GM10266 (cell line): ENCODE data around the gene ZBTB24.

Experiments used
- DNase-seq: peaks from one replicate; pipeline ENCODE4 v3.0.0; 2012; ENCODE audit errors: extremely low spot score
- TF ChIP-seq, protein P1 (sequence below): IDR thresholded peaks from 2 replicates; pipeline ENCODE4 v1.5.1; 2012; ENCODE audit warnings: mild to moderate bottlenecking, low read depth; ENCODE audit not compliant: control insufficient read depth, insufficient read depth; ENCODE audit errors: missing control alignments

ZBTB24 gene

DNA sequence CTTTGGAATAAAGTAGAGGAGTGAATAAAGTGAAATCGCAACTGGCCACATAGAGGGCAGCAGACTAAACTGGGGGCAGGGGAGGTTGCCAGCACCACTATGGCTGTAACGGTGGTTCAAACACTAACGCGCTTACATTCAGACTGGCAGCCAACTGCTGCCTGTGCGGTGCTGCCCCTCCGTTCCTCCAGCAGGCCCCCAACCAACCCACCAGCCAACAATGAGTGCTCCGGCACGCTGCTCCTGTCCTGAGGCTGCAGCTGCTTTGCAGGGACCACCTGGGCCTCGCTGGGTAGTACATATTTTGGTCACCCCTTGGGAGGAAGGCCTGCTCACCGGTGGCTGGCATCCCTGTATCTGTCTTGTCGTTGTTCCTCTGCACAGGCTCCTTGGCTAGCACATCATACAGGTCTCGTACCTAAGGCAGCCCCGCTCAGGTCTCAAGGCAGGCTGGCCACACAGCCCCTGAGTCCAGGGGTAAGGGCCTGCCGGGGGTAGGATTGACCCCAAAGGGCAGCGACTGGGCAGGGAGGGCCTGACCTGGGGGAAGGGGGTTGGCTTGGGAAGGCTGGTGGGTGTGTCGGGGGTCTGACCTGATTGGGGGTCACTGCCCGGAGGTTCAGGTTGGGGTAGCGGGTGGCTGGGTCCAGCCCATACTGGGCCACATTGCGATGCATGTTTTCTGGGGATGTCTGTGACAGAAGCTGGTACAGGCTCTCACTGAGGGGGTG, 33.8 kb downstream of the ZBTB24 start:
- TF ChIP-seq, protein P1, sequence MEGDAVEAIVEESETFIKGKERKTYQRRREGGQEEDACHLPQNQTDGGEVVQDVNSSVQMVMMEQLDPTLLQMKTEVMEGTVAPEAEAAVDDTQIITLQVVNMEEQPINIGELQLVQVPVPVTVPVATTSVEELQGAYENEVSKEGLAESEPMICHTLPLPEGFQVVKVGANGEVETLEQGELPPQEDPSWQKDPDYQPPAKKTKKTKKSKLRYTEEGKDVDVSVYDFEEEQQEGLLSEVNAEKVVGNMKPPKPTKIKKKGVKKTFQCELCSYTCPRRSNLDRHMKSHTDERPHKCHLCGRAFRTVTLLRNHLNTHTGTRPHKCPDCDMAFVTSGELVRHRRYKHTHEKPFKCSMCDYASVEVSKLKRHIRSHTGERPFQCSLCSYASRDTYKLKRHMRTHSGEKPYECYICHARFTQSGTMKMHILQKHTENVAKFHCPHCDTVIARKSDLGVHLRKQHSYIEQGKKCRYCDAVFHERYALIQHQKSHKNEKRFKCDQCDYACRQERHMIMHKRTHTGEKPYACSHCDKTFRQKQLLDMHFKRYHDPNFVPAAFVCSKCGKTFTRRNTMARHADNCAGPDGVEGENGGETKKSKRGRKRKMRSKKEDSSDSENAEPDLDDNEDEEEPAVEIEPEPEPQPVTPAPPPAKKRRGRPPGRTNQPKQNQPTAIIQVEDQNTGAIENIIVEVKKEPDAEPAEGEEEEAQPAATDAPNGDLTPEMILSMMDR = no peak
- DNase-seq = no peak

DNA sequence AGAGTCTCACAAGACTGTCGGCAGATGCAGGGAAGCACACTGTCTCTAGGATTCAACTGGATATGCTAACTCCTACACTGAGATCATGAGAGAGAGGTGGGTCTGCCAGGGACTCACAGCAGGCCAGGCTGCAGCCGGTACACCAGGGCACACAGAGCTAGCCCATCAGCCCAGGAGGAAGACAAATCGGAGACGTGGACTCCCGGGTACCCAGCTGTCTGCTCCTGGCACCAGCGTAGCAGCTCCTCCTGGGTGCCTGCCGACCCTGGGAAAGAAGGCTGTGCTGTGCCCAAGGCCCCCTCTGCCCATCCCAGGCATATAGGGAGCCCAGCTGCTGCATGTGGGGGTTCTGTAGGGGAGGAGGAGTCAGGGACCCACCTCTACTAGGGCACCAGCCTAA, 34.4 kb downstream of the ZBTB24 start:
- TF ChIP-seq, protein P1 = no peak
- DNase-seq = no peak

DNA sequence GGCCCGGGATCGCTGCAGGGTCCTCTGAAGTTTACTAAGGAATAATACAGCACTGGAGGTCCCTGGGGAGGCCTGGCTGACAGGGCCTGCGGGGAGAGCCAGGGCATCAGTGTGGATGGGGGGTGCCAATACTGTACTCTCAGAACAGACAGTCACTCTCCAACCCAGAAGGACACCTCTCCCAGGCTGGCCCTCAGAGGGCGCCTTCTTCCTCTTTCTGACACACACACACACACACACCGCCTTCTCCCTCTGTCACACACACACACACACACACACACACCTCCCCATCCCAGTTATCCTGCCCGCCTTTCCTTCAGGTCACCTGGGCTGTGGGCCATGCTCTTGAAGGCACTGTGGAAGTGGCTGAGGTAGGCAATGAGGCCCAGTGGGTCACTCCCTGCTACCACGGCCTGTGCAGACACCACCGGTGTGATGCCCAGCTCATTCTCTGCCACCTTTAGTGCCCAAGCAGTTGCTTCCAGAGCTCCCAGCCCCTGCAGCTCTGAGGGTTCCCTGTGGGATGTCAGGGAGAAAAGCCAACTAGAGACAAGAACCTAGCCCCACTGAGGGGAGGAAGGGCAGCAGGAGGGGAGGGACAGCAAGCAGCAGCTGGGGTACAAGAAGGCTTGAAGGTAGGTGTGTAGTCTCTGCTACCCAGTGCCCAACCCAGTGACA, 35.0 kb downstream of the ZBTB24 start:
- DNase-seq = no peak
- TF ChIP-seq, protein P1 = no peak

DNA sequence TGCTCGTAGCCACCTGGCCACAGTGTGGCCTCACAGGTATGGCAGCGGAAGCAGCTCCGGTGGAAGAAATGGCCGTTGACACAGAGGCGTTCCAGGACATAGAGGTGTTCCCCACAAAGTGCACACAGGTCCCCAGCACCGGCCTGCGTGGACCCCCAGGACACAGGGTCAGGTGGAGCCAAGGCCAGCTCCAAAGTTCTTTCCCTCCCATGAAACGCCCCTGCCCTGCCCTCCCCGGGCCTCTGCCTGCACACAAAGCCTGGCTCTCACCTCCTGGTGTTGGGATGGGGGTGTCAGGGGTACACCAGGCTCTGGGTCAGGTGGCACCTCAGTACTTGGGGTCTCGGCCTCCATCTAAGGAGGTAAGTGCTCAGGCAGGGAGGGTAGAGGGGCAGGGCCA, 35.9 kb downstream of the ZBTB24 start:
- TF ChIP-seq, protein P1 = no peak
- no peak for DNase-seq

DNA sequence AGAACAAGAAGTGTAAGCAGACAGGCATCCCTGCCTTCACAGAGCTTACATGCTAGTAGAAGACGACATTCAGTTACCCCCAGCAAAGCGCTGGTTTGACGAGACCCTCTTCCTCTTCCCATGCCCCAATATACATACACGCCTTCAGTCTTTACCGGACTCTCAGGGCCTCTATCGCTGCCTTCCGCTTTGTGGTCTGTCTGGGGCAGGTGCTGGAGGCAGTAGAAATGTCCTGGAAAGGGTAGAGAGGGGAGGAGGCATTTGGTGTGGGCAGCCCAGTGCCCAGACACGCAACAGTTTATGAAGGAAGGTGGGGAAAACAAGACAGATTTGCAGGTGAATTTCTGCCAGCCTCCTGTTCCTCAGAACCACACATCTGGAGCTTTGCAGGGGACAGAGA, 36.5 kb downstream of the ZBTB24 start:
- no peak for DNase-seq
- TF ChIP-seq, protein P1 = no peak

DNA sequence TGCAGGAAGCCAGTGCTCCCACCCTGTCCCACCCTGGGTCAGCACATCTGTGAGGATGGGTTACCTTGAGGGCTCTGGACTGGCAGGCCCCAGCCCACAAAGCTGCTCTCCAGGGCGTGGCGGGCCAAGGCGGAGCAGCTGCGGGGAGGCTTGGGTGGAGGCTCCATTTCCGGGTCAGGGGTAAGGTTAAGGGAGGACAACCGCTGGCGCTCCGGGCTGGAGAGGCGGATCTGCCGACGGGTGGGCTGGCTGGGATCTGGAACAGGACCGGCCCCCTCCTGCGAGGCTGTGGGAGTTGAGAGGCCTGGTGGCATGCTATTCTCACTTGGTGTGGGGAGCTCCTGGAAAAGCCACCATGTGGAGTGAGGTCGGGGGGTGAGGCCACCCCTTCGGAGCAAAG, 36.9 kb downstream of the ZBTB24 start:
- TF ChIP-seq, protein P1 = no peak
- DNase-seq = no peak

DNA sequence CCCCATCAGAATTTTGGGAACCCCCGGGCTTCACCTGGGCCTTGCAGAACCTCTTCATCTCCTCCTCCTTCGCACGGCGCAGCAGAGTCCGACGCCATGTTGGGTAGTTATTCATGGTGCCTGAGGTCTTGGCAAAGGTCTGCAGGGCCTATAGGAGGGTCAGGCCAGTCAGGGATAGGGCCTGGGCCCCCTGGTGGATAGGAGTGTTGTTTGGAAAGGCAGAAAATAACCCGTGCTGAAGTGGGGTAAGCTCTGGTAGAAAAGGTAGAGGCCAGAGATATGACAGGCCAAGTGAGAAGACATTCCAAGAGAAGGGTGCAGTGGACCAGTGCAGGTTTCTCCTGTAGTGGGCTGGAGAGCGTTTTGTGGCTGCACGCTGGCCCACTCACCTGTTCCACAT, 37.6 kb downstream of the ZBTB24 start:
- TF ChIP-seq, protein P1 = no peak
- DNase-seq = peak; percentile 2
